ENCODE measurements around the gene DVL1. TPM values are rescaled to one million over a fixed set of nuclear protein-coding genes. Genes with fewer than 3 reads are reported as not detected.
A peak's percentile ranks its signal among the peaks of the same experiment; 100 is the strongest.

The DVL1 gene
- total RNA-seq, 1 experiment from 2014 or later = 71.0 TPM

DNA sequence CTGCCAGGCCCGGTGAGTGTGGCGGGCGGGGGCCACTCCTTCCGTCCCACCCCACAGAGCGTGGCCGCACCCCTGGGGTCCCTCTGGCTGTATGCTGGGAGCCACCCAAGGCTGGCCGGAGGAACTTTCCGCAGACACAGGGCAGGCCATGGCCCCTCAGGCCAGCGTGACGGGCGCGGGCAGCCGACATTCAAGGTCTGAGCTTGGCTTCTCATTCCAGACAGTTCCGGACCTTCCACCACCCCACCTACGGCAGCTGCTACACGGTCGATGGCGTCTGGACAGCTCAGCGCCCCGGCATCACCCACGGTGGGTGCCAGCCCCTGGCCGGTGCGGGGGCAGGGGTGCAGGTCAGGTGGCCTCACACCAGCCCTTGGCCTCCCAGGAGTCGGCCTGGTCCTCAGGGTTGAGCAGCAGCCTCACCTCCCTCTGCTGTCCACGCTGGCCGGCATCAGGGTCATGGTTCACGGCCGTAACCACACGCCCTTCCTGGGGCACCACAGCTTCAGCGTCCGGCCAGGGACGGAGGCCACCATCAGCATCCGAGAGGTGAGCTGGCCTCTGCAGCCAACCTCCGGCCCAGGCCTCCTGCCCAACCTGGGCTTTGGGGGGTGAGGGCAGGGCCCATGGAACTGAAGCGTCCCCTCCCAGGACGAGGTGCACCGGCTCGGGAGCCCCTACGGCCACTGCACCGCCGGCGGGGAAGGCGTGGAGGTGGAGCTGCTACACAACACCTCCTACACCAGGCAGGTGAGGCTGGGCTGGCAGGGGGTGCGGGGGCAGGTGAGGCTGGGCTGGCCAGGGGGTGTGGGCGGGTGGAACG lies 61.7 kb downstream of the DVL1 start:
- H3K56ac ChIP-seq (ENCODE audit: insufficient read length, low read depth, low read length) = no peak overlapping the region
- no peaks in the 10 kb centered on the region for H4K20me1 ChIP-seq (ENCODE audit: control insufficient read depth, insufficient read depth, insufficient read length)
- no peak overlapping the region for H4K91ac ChIP-seq (ENCODE audit: insufficient read length, low read depth, low read length)
- H4K8ac ChIP-seq (replicated peaks; ENCODE audit: insufficient read length, low read depth, low read length) = no peak overlapping the region
- H3K79me1 ChIP-seq (ENCODE audit: insufficient read depth, low read depth, low read length, poor library complexity, severe bottlenecking) = no peaks in the 10 kb centered on the region
- H3K36me3 Mint-ChIP-seq (ENCODE audit: insufficient read depth in 1 of 3, low read depth in 3 of 3) = no peaks in the 10 kb centered on the region
- peak overlapping the region; percentile 31 for H3K18ac ChIP-seq (ENCODE audit: insufficient read length, low read depth, low read length)
- no peak overlapping the region for H2AFZ ChIP-seq (ENCODE audit: low read length)
- H3K4me2 ChIP-seq (ENCODE audit: insufficient read depth, insufficient read length, low read length) = no peak overlapping the region
- no peak overlapping the region for H2AK5ac ChIP-seq (ENCODE audit: insufficient read length, low read length)
- H2BK15ac ChIP-seq (ENCODE audit: low read depth, low read length) = no peak overlapping the region
- TF ChIP-seq, protein P1, sequence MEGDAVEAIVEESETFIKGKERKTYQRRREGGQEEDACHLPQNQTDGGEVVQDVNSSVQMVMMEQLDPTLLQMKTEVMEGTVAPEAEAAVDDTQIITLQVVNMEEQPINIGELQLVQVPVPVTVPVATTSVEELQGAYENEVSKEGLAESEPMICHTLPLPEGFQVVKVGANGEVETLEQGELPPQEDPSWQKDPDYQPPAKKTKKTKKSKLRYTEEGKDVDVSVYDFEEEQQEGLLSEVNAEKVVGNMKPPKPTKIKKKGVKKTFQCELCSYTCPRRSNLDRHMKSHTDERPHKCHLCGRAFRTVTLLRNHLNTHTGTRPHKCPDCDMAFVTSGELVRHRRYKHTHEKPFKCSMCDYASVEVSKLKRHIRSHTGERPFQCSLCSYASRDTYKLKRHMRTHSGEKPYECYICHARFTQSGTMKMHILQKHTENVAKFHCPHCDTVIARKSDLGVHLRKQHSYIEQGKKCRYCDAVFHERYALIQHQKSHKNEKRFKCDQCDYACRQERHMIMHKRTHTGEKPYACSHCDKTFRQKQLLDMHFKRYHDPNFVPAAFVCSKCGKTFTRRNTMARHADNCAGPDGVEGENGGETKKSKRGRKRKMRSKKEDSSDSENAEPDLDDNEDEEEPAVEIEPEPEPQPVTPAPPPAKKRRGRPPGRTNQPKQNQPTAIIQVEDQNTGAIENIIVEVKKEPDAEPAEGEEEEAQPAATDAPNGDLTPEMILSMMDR (conservative IDR thresholded peaks at IDR 0.05) = no peak
- H3K4me1 ChIP-seq (ENCODE audit: insufficient read depth, low read length) = no peaks in the 10 kb centered on the region
- H3K27ac Mint-ChIP-seq = no peak overlapping the region
- no peak overlapping the region for H2BK120ac ChIP-seq (ENCODE audit: low read depth, low read length, poor library complexity, severe bottlenecking)
- H3K23me2 ChIP-seq (ENCODE audit: insufficient read length, low read depth, low read length, poor library complexity, severe bottlenecking) = no peaks in the 10 kb centered on the region
- H3T11ph ChIP-seq (ENCODE audit: low read length) = no peak overlapping the region
- no peak for DNase-seq
- H3K9me3 ChIP-seq (ENCODE audit: control insufficient read depth, low read depth, low read length) = no peaks in the 10 kb centered on the region
- no peak overlapping the region for H2BK20ac ChIP-seq (ENCODE audit: low read depth, low read length, poor library complexity, severe bottlenecking)
- H3K9ac ChIP-seq (ENCODE audit: extremely low read depth, insufficient read length, low read length) = no peak overlapping the region
- H3K4me3 Mint-ChIP-seq = no peak overlapping the region
- H4K5ac ChIP-seq (ENCODE audit: insufficient read length, low read depth, low read length) = peak overlapping the region; percentile 37
- peaks cover 2 to 10% of the 10 kb centered on the region in 2 experiments; a peak in 3 of 5 replicates for H3K9me3 Mint-ChIP-seq
- H3K23ac ChIP-seq (ENCODE audit: insufficient read length, low read depth, low read length) = no peak overlapping the region
- WGBS (ENCODE audit: extremely low coverage, insufficient read length, low lambda C conversion rate) = no CpG with 5 or more reads among the region's 46 CpGs
- H3K4ac ChIP-seq (ENCODE audit: low read depth, low read length) = no peak overlapping the region
- no peak overlapping the region; the same call in 1 of the 2 replicates for H3K14ac ChIP-seq (ENCODE audit: insufficient read depth, low read length)
- peaks cover 0 to 14% of the 10 kb centered on the region in 2 experiments; a peak in 2 of 4 replicates for H3K4me1 Mint-ChIP-seq
- no peaks in the 10 kb centered on the region for H3K27me3 ChIP-seq (ENCODE audit: insufficient read depth, low read length)
- H3K79me2 ChIP-seq (ENCODE audit: insufficient read depth, low read length) = no peaks in the 10 kb centered on the region
- H2BK12ac ChIP-seq (ENCODE audit: insufficient read length, low read depth, low read length) = no peak overlapping the region
- H2BK5ac ChIP-seq (ENCODE audit: insufficient read length, low read length) = no peak overlapping the region
- H3K27me3 Mint-ChIP-seq (ENCODE audit: low read depth) = peaks cover 4% of the 10 kb centered on the region
- H3K27ac ChIP-seq (ENCODE audit: insufficient read length, low read depth, low read length) = no peak overlapping the region
